SU-DHL-6 (cell line): ENCODE measurements around the gene FKBP11.
A peak's percentile ranks its signal among the peaks of the same experiment; 100 is the strongest.

ENCODE experiments used
- H2AFZ ChIP-seq: fragments of 200-600 bp; sonication (generic); 2 replicates; pipeline ENCODE4 v1.6.1; 2014; ENCODE audit warnings: low read depth, mild to moderate bottlenecking, moderate library complexity, mixed read lengths, antibody characterized with exemption, low read length; ENCODE audit not compliant: severe bottlenecking
- H3F3A ChIP-seq: fragments of 200-600 bp; shearing (Covaris generic); 2 replicates; pipeline ENCODE4 v1.6.0; 2016; ENCODE audit warnings: antibody characterized with exemption, mild to moderate bottlenecking; ENCODE audit not compliant: insufficient read depth
- H3K27ac ChIP-seq: fragments of 200-600 bp; sonication (generic); 2 replicates; pipeline ENCODE4 v1.5.1; 2016; ENCODE audit warnings: low read depth, mild to moderate bottlenecking, low read length, moderate library complexity, mixed read lengths
- H3K27me3 ChIP-seq: fragments of 200-600 bp; sonication (generic), shearing (Covaris generic); 2 replicates; pipeline ENCODE4 v1.6.0; 2014; ENCODE audit warnings: mild to moderate bottlenecking, low read length
- H3K36me3 ChIP-seq: fragments of 200-600 bp; sonication (generic); 2 replicates; pipeline ENCODE4 v1.6.1; 2014; ENCODE audit warnings: mild to moderate bottlenecking, low read length, mixed read lengths
- H3K4me2 ChIP-seq: fragments of 300-600, 200-600 bp; shearing (Covaris generic), sonication (generic); 2 replicates; pipeline ENCODE4 v1.6.0; 2014; ENCODE audit warnings: low read length, low read depth, mild to moderate bottlenecking; ENCODE audit not compliant: poor library complexity, severe bottlenecking
- H3K4me3 ChIP-seq: fragments of 200-600 bp; sonication (generic); 2 replicates; pipeline ENCODE4 v1.5.1; 2014; ENCODE audit warnings: antibody characterized with exemption, low read length, mild to moderate bottlenecking, mixed read lengths; ENCODE audit not compliant: insufficient read depth, poor library complexity, severe bottlenecking
- H3K79me2 ChIP-seq: fragments of 200-600 bp; sonication (generic); 2 replicates; pipeline ENCODE4 v1.6.1; 2014; ENCODE audit warnings: mild to moderate bottlenecking, low read length, moderate library complexity; ENCODE audit not compliant: insufficient read depth
- H3K9ac ChIP-seq: fragments of 200-600 bp; sonication (generic); 2 replicates; pipeline ENCODE4 v1.7.0; 2014; ENCODE audit warnings: mild to moderate bottlenecking, low read length
- H3K9me2 ChIP-seq: fragments of 200-600 bp; sonication (generic); replicated peaks from 2 replicates; pipeline ENCODE4 v1.6.1; 2014; ENCODE audit warnings: low read length; ENCODE audit not compliant: insufficient read depth
- H3K9me3 ChIP-seq: fragments of 200-600 bp; sonication (generic); 2 replicates; pipeline ENCODE4 v1.6.1; 2014; ENCODE audit warnings: low read length, mixed read lengths; ENCODE audit not compliant: insufficient read depth
- H4K20me1 ChIP-seq: fragments of 200-600 bp; sonication (generic); 2 replicates; pipeline ENCODE4 v1.6.1; 2014; ENCODE audit warnings: low read depth, mild to moderate bottlenecking, antibody characterized with exemption, low read length, moderate library complexity, mixed read lengths
- EZH2phosphoT487 ChIP-seq: fragments of 200-600 bp; sonication (generic), shearing (Covaris generic); conservative IDR thresholded peaks from 2 replicates; pipeline ENCODE4 v1.6.1; 2018; ENCODE audit warnings: mild to moderate bottlenecking, antibody characterized with exemption, low read length, moderate library complexity, mixed read lengths
- TF ChIP-seq, protein P1 (sequence below): fragments of 200-600 bp; sonication (generic); IDR thresholded peaks from one replicate; pipeline ENCODE4 v1.5.1; 2017; ENCODE audit warnings: antibody characterized with exemption, mild to moderate bottlenecking, low read length, moderate library complexity; ENCODE audit not compliant: insufficient read depth, poor library complexity, severe bottlenecking

FKBP11 gene

DNA sequence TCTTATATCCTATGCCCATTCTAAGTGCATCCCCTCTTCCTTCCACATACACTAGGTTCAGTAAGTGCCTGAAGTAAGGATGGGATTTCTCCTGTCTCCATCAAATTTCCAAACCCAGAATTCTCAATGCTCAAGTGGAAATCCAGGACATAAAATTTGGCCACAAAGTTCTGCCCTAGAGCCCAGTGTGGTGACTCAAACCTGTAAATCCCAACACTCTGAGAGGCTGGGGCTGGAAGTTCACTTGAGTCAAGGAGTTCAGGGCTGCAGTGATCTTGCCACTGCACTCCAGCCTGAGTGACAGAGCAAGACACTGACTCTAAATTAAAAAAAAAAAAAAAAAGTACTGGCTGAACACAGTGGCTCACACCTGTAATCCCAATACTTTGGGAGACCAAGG lies 36.5 kb upstream of the FKBP11 start:
- H2AFZ ChIP-seq: no peak overlapping the region
- no peaks in the 10 kb centered on the region for H4K20me1 ChIP-seq
- H3K36me3 ChIP-seq: no peaks in the 10 kb centered on the region
- H3K4me2 ChIP-seq: no peak overlapping the region
- H3K9me3 ChIP-seq: no peaks in the 10 kb centered on the region
- no peaks in the 10 kb centered on the region for H3K9me2 ChIP-seq
- TF ChIP-seq EZH2phosphoT487: no peak
- TF ChIP-seq, protein P1, sequence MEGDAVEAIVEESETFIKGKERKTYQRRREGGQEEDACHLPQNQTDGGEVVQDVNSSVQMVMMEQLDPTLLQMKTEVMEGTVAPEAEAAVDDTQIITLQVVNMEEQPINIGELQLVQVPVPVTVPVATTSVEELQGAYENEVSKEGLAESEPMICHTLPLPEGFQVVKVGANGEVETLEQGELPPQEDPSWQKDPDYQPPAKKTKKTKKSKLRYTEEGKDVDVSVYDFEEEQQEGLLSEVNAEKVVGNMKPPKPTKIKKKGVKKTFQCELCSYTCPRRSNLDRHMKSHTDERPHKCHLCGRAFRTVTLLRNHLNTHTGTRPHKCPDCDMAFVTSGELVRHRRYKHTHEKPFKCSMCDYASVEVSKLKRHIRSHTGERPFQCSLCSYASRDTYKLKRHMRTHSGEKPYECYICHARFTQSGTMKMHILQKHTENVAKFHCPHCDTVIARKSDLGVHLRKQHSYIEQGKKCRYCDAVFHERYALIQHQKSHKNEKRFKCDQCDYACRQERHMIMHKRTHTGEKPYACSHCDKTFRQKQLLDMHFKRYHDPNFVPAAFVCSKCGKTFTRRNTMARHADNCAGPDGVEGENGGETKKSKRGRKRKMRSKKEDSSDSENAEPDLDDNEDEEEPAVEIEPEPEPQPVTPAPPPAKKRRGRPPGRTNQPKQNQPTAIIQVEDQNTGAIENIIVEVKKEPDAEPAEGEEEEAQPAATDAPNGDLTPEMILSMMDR: no peak
- no peak overlapping the region for H3K4me3 ChIP-seq
- H3K27ac ChIP-seq: no peak overlapping the region
- H3K9ac ChIP-seq: no peak overlapping the region
- peaks cover 4% of the 10 kb centered on the region for H3K79me2 ChIP-seq
- H3K27me3 ChIP-seq: no peaks in the 10 kb centered on the region
- peaks cover 4% of the 10 kb centered on the region for H3F3A ChIP-seq

DNA sequence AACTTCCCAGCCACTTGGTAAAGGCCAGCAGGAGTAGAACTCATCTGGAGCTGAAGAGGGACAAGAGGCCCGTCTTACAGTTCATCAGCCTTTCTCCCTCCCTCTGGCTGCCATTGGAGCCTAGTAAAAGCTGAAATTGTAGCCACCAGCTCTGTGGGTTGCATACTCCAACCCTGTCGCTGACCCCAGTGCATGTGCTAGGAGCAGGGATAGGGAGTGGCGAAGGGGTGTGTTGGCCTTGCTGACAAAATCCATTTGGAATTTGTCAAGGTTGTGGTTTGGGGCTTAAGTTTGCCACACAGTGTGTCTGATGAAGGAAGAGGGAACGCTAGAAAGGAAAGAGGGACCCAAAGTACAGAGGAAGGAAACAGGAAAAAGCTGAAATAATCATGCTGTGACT lies 36.0 kb upstream of the FKBP11 start:
- H3K79me2 ChIP-seq: peaks cover 9% of the 10 kb centered on the region
- H3K9me2 ChIP-seq: no peaks in the 10 kb centered on the region
- no peak overlapping the region for H3K9ac ChIP-seq
- no peaks in the 10 kb centered on the region for H3K36me3 ChIP-seq
- no peak overlapping the region for H3K4me3 ChIP-seq
- no peak for TF ChIP-seq EZH2phosphoT487
- TF ChIP-seq, protein P1: no peak
- H3F3A ChIP-seq: peaks cover 4% of the 10 kb centered on the region
- no peak overlapping the region for H3K27ac ChIP-seq
- H3K9me3 ChIP-seq: no peaks in the 10 kb centered on the region
- H3K4me2 ChIP-seq: no peak overlapping the region
- no peaks in the 10 kb centered on the region for H3K27me3 ChIP-seq
- no peaks in the 10 kb centered on the region for H4K20me1 ChIP-seq
- no peak overlapping the region for H2AFZ ChIP-seq

DNA sequence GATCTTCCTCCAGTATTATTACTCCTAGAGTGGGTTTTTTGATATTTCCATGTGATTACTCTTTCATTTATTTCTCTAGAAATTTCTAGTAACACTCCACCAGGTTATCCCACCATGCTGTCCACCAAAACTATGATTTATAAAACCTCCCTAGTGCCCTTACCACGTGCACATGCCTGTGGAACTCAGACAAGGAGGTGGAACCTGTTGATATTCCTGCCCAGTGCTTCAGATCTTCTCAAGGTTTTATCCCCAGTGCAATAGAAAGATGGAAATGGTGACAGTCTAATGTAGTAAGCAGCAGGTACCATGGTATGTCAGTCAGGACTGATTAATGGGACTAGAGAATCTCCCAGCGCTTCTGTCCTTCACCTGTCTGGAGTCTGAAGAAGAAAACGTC lies 35.5 kb upstream of the FKBP11 start:
- H3K27me3 ChIP-seq: no peaks in the 10 kb centered on the region
- H3K9ac ChIP-seq: no peak overlapping the region
- TF ChIP-seq, protein P1: no peak
- no peak for TF ChIP-seq EZH2phosphoT487

DNA sequence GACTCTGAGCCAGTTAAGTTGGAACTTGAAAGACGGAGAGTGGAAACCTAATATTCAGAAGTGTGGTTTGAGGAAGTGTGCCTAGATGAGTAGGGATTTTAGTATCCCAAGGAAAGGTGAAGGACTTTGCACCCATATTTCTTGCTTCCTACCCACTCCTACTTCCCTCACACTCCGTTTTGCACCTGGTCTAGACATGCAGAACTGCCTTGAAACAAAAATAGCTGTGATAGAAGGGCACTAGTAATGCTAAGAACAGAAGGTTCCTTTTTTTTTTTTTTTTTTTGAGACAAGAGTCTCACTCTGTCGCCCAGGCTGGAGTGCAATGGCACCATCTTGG lies 32.7 kb upstream of the FKBP11 start:
- Histone ChIP-seq H4K20me1 (no peaks in the 10 kb centered on the region), H3K4me3 (peak overlapping the region; percentile 81), H3K27me3 (no peaks in the 10 kb centered on the region), H3K27ac (peak overlapping the region; percentile 38), H3F3A (peaks cover 8% of the 10 kb centered on the region), H3K79me2 (peaks cover 37% of the 10 kb centered on the region), H3K4me2 (peak overlapping the region; percentile 84), H2AFZ (peak overlapping the region; percentile 78), H3K36me3 (no peaks in the 10 kb centered on the region), H3K9ac (peak overlapping the region; percentile 77), H3K9me2 (no peaks in the 10 kb centered on the region), H3K9me3 (no peaks in the 10 kb centered on the region)
- TF ChIP-seq, protein P1: no peak
- no peak for TF ChIP-seq EZH2phosphoT487

More for the DNA sequence above, 35.5 kb upstream of the FKBP11 start:
- H3K4me3 ChIP-seq: no peak overlapping the region
- H2AFZ ChIP-seq: no peak overlapping the region
- H4K20me1 ChIP-seq: no peaks in the 10 kb centered on the region
- H3F3A ChIP-seq: peaks cover 4% of the 10 kb centered on the region
- no peaks in the 10 kb centered on the region for H3K9me3 ChIP-seq
- H3K79me2 ChIP-seq: peaks cover 14% of the 10 kb centered on the region
- H3K9me2 ChIP-seq: no peaks in the 10 kb centered on the region
- H3K36me3 ChIP-seq: no peaks in the 10 kb centered on the region
- H3K27ac ChIP-seq: no peak overlapping the region
- no peak overlapping the region for H3K4me2 ChIP-seq
